IPS DF 6.9 (cell line): ENCODE results near the gene IL6R.
"Not testable (repeated sequence)": the region's sequence is repeated elsewhere in the genome, so short reads cannot be mapped to it uniquely, and the experiment has no call there.

Experiments used
- DNase-seq: peaks from one replicate; pipeline ENCODE4 v3.0.0-alpha.2; 2013; ENCODE audit warnings: low read depth, low spot score
- H3K27ac ChIP-seq: one replicate; pipeline ENCODE4 v1.5.1; 2013; ENCODE audit warnings: low read length, control low read depth
- H3K27me3 ChIP-seq: 2 replicates; pipeline ENCODE4 v1.6.1; 2013; ENCODE audit warnings: mild to moderate bottlenecking, low read length; ENCODE audit not compliant: control insufficient read depth, insufficient read depth
- H3K36me3 ChIP-seq: 2 replicates; pipeline ENCODE4 v1.6.1; 2013; ENCODE audit warnings: low read length; ENCODE audit not compliant: control insufficient read depth, insufficient read depth
- H3K4me1 ChIP-seq: 2 replicates; pipeline ENCODE4 v1.6.1; 2013; ENCODE audit warnings: low read length; ENCODE audit not compliant: control insufficient read depth, insufficient read depth
- H3K4me3 ChIP-seq: 2 replicates; pipeline ENCODE4 v1.5.1; 2013; ENCODE audit warnings: mild to moderate bottlenecking, low read length
- H3K9me3 ChIP-seq: 2 replicates; pipeline ENCODE4 v1.6.1; 2013; ENCODE audit warnings: low read length, inconsistent platforms; ENCODE audit not compliant: control insufficient read depth, insufficient read depth
- WGBS: extraction: QIAGEN DNeasy Blood & Tissue Kit; methylation state at CpG from one replicate; pipeline ENCODE4 v1.1.7; 2013; ENCODE audit warnings: mixed read lengths, missing lambda C conversion rate; ENCODE audit not compliant: insufficient read length, insufficient coverage; 5-methylcytosine and 5-hydroxymethylcytosine counted together

The IL6R gene

DNA sequence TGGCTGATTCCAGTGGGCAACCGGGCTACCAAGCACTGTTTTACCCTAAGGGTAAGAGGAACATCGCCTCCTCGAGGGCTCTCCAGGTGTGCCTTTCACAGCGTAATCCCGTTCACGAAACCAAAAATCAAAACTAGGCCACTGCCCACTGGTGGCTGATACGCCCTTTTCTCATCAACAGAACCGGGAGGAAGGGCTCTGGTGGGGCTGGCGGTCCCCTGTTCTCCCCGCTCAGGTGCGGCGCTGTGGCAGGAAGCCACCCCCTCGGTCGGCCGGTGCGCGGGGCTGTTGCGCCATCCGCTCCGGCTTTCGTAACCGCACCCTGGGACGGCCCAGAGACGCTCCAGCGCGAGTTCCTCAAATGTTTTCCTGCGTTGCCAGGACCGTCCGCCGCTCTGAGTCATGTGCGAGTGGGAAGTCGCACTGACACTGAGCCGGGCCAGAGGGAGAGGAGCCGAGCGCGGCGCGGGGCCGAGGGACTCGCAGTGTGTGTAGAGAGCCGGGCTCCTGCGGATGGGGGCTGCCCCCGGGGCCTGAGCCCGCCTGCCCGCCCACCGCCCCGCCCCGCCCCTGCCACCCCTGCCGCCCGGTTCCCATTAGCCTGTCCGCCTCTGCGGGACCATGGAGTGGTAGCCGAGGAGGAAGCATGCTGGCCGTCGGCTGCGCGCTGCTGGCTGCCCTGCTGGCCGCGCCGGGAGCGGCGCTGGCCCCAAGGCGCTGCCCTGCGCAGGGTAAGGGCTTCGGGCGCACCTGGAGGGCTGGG lies at the start of gene IL6R:
TSS of gene IL6R (plus strand) at position 360 of the 763 bp plus-strand sequence. CDS start at position 647, 287 bp downstream.
- H3K27ac ChIP-seq, result no peak within 1 kb of the TSS
- DNase-seq, result no peak

DNA sequence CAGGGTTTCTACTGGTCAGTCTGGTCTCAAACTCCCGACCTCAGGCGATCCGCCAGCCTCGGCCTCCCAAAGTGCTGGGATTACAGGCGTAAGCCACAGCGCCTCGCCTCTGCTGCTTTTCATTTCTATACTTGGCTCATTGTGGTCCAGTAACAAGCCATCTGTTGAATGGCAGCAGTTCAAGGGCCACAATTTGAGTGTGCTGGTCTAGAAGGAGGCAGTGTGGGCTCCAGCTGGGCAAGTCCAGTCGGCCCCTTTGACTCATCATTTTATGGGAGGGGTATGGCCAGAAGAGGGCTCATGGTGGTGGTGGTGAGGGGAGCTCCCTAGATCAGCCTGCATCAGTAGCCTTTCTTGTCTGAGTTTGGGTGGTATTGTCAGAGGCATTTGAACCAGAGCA lies 46.6 kb upstream of the IL6R start:
- Histone ChIP-seq H3K27me3 (no peaks in the 10 kb centered on the region), H3K27ac (no peak overlapping the region), H3K9me3 (no peaks in the 10 kb centered on the region; the same call in 1 of the 2 replicates), H3K36me3 (no peaks in the 10 kb centered on the region), H3K4me3 (no peak overlapping the region), H3K4me1 (no peaks in the 10 kb centered on the region; the same call in 1 of the 2 replicates)
- no peak for DNase-seq
- no CpG with 5 or more reads among the region's 8 CpGs for WGBS

More for the DNA sequence above, at the start of gene IL6R:
- Histone ChIP-seq H3K9me3 (no peaks in the 10 kb centered on the region), H3K36me3 (no peaks in the 10 kb centered on the region), H3K4me1 (peaks cover 3% of the 10 kb centered on the region), H3K27me3 (peaks cover 18% of the 10 kb centered on the region), H3K4me3 (peak within 1 kb of the TSS; percentile 39; the same call in 1 of the 2 replicates)
- no CpG with 5 or more reads among the region's 66 CpGs for WGBS

DNA sequence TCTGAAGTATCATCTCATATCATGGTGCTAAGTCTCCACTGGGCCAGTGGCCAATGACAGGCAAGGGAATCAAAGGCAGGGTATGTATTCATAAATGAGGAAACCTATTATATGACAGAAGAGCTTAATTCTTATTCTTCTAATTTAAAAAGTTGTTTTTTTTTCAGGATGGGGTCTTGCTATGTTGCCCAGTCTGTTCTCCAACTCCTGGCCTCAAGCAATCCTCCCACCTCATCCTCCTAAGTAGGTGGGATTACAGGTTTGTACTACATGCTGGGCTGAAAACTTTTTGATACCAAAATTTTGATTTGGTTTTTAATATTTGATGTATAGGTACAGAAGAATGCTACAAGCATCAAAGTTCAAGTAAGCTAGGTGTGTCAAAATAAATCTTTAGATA lies 44.9 kb upstream of the IL6R start:
- no peaks in the 10 kb centered on the region for H3K27me3 ChIP-seq
- H3K4me1 ChIP-seq, result no peaks in the 10 kb centered on the region; the same call in 1 of the 2 replicates
- no peak overlapping the region for H3K4me3 ChIP-seq
- no peak overlapping the region for H3K27ac ChIP-seq
- DNase-seq, result no peak
- no peaks in the 10 kb centered on the region; the same call in 1 of the 2 replicates for H3K9me3 ChIP-seq
- no peaks in the 10 kb centered on the region for H3K36me3 ChIP-seq

DNA sequence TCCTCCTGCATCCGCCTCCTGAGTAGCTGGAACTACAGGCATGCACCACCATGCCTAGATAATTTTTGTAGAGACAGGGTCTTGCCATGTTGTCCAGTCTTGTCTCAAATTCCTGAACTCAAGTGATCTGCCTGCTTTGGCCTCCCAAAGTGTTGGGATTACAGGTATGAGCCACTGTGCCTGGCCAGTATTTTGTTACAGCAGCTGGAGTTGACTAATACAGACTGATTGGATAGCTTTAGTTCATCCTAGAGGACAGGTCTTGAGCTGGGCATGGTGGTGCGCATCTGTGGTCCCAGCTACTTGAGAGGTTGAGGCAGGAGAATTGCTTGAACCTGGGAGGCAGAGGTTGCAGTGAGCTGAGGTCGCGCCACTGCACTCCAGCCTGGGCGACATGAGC lies 44.3 kb upstream of the IL6R start:
- not testable (repeated sequence) for H3K36me3 ChIP-seq, H3K4me3 ChIP-seq, H3K4me1 ChIP-seq, DNase-seq, H3K9me3 ChIP-seq, H3K27ac ChIP-seq, H3K27me3 ChIP-seq
- WGBS, result no CpG with 5 or more reads among the region's 5 CpGs

DNA sequence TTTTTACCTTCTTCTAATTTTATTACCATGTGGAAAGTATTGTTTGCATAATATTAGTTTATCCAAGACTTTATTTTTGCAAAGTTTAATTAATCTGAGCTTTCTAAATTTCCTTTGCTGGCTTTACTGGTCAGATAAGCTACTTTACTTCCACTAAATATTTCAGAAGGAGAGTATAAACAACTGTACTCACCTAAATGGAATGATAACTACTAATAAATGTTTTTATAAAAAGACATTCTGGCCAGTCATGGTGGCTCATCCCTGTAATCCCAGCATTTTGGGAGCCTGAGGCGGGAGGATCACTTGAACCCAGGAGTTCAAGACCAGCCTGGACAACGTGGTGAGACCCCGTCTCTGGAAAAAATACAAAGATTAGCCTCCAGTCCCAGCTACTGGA lies 43.8 kb upstream of the IL6R start:
- WGBS, result no CpG with 5 or more reads among the region's 3 CpGs
- DNase-seq, result no peak
- Histone ChIP-seq H3K27me3 (no peaks in the 10 kb centered on the region), H3K9me3 (no peaks in the 10 kb centered on the region; the same call in 1 of the 2 replicates), H3K27ac (no peak overlapping the region), H3K4me3 (no peak overlapping the region), H3K36me3 (no peaks in the 10 kb centered on the region), H3K4me1 (no peaks in the 10 kb centered on the region; the same call in 1 of the 2 replicates)

DNA sequence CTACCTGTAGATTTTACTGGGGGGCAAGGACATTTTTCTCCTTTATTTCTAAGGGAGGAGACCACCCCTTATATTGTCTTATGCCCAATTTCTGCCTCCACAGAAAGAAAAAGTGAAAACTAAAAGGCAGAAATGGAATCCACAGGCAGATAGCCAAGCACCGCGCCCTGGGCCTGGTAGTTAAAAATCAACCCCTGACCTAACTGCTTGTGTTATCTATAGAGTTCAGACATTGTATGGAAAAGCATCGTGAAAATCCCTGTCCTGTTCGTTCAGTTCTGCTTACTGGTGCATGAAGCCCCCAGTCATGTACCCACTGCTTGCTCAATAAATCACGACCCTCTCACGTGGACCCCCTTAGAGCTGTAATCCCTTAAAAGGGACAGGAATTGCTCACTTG lies 33.7 kb upstream of the IL6R start:
- no peaks in the 10 kb centered on the region for H3K27me3 ChIP-seq
- DNase-seq, result no peak
- no CpG with 5 or more reads among the region's 6 CpGs for WGBS
- H3K36me3 ChIP-seq, result no peaks in the 10 kb centered on the region
- H3K4me3 ChIP-seq, result no peak overlapping the region
- no peak overlapping the region for H3K27ac ChIP-seq
- no peaks in the 10 kb centered on the region for H3K4me1 ChIP-seq
- no peaks in the 10 kb centered on the region for H3K9me3 ChIP-seq

DNA sequence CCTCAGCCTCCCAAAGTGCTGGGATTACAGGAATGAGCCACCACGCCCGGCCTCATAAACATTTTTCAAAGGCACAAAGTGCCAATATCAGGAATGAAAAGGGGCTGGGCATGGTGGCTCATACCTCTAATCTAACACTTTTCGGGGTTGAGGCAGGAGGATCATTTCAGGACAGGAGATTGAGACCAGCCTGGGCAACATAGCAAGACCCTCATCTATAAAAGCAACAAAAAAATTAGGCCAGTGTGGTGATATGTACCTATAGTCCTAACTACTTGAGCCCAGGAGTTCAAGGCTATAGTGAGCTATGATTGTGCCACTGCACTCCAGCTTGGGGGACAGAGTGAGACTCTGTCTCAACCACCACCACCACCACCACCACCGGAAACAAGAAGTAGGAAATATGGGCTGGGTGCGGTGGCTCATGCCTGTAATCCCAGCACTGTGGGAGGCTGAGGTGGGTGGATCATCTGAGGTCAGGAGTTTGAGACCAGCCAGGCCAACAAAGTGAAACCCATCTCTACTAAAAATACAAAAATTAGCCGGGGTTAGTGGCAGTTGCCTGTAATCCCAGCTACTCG lies 31.3 kb upstream of the IL6R start:
- not testable (repeated sequence) for H3K27ac ChIP-seq, H3K27me3 ChIP-seq, H3K4me1 ChIP-seq, DNase-seq, H3K36me3 ChIP-seq, H3K9me3 ChIP-seq, H3K4me3 ChIP-seq
- WGBS, result no CpG with 5 or more reads among the region's 7 CpGs

DNA sequence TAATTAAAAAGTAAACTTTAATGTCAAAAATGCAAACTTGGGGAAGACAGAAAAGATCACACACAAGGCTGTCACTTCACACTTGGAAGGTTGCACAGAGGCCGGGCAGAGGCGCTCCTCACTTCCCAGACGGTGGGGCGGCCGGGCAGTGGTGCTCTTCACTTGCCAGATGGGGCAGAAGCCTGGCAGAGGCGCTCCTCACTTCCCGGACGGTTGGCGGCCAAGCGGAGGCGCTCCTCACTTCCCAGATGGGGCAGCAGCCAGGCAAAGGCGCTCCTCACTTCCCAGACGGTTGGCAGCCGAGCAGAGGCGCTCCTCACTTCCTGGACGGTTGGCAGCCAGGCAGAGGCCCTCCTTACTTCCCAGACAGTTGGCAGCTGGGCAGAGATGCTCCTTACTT lies 25.8 kb upstream of the IL6R start:
- H3K9me3 ChIP-seq, result no peaks in the 10 kb centered on the region
- no CpG with 5 or more reads among the region's 16 CpGs for WGBS
- H3K4me3 ChIP-seq, result no peak overlapping the region
- H3K27me3 ChIP-seq, result no peaks in the 10 kb centered on the region
- H3K36me3 ChIP-seq, result no peaks in the 10 kb centered on the region
- H3K27ac ChIP-seq, result no peak overlapping the region
- no peak for DNase-seq
- no peaks in the 10 kb centered on the region for H3K4me1 ChIP-seq

DNA sequence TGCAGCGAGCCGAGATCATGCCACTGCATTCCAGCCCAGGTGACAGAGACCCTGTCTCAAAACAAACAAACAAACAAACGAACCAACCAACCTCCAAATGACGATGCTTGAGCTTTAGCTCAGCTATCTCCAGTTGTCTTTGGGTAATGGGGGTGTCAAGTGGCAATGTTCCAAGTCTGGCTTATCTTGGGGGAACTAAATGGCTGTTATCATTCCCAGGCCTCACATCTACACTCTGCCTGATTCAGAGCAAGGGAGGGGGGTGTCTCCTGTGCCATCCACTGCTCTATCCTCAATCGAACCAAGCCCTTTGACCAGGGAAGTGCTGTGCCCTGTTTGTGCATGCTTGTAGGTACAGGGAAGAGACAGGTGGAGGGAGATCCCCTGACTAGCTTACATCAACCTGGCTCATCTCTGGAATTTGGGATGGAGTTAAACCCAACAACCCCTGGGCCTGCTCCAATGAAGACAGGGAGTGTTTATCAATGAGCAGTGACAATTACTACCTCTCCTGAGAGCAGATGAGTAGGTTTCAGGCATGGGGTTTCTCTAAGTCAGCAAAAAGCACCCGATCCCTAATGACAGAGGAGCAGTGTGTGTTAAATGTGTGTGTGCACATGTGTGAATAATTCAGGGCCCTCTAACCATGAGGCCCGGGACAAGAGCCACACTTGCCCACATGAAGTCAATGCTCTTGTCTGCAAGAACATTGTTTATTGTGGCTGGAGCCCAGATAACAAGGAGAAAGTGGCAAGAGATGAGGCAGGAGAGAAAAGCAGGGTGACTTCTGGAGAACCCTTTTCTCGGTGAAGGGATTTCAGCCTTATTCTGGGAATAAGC lies 20.3 kb upstream of the IL6R start:
- H3K27ac ChIP-seq, result no peak overlapping the region
- H3K4me3 ChIP-seq, result no peak overlapping the region
- WGBS, result no CpG with 5 or more reads among the region's 8 CpGs
- H3K9me3 ChIP-seq, result no peaks in the 10 kb centered on the region
- H3K36me3 ChIP-seq, result no peaks in the 10 kb centered on the region
- H3K4me1 ChIP-seq, result no peaks in the 10 kb centered on the region
- no peak for DNase-seq
- no peaks in the 10 kb centered on the region for H3K27me3 ChIP-seq

DNA sequence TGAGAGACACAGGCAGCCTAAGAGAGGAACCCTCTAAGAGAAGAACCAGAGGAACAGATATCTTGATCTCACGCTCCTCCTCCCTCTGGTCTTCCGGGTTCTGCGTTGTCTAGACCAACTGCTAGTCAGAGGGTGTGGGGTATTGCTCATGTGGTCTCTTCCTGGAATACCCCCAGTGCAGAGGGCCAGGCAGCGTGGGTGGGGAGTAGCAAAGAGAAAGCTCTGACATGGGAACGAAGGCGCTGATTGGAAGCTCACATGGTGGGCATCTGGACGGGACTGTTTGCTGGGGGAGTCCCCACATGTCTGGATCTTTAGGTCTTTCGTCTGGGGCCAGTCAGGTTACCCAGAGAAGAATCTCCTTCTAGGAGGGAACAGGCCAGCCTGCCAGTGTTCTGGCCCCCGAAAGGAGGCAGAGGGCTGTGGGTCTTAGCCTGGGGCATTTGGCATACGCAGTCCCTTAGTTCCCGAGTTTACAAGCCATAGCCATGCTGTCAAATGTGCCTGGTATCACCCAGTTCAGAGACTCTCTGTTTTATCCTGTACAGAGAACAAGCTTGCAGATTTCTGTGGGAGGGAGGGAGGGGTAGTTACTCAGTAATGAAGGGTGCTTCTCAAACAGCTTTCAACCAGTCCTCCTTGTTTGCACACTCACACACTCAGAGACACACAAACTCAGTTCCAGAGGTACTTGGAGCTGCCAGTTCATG lies 18.3 kb upstream of the IL6R start:
- H3K36me3 ChIP-seq, result no peaks in the 10 kb centered on the region
- H3K4me1 ChIP-seq, result no peaks in the 10 kb centered on the region
- H3K27me3 ChIP-seq, result no peaks in the 10 kb centered on the region
- WGBS, result no CpG with 5 or more reads among the region's 11 CpGs
- no peak overlapping the region for H3K4me3 ChIP-seq
- H3K27ac ChIP-seq, result no peak overlapping the region
- no peak for DNase-seq
- H3K9me3 ChIP-seq, result no peaks in the 10 kb centered on the region
